Common myeloid progenitor, CD34-positive (primary cell): ENCODE data around the gene DDX27.

Experiments
- CTCF ChIA-PET: fragments of 350-600 bp; sonication (Branson Sonifier 250); formaldehyde crosslinking; loops from one replicate; lab custom pipeline; 2021; ENCODE audit warnings: antibody characterized with exemption; lab: Charles Lee
- POLR2A ChIA-PET: fragments of 350-600 bp; sonication (Branson Sonifier 250); formaldehyde crosslinking; loops from one replicate; lab custom pipeline; 2021; ENCODE audit warnings: antibody characterized with exemption; lab: Charles Lee
- DNase-seq, 3 donors: peaks; one replicate each; pipeline versions ENCODE4 v3.0.0 to v3.0.0-alpha.2; 2013
- H3K27ac ChIP-seq, 2 experiments: 1 replicate in 1 of 2; 2 replicates in 1 of 2; pipeline ENCODE4 v1.7.0; 2013; ENCODE audit warnings: inconsistent platforms in 2 of 2, low read length in 2 of 2, mild to moderate bottlenecking in 2 of 2, low read depth in 1 of 2, moderate library complexity in 1 of 2; ENCODE audit not compliant: severe bottlenecking in 2 of 2, insufficient read depth in 1 of 2, poor library complexity in 1 of 2
- H3K27me3 ChIP-seq, 5 experiments: replicated peaks in 2 of 5; 1 replicate in 3 of 5; 2 replicates in 2 of 5; pipeline versions ENCODE4 v1.6.1 to v1.7.0; 2013; ENCODE audit warnings: low read length in 4 of 5, mild to moderate bottlenecking in 2 of 5, moderate library complexity in 2 of 5, inconsistent platforms in 1 of 5; ENCODE audit not compliant: insufficient read depth in 5 of 5, control insufficient read depth in 4 of 5
- H3K36me3 ChIP-seq, 4 experiments: 1 replicate in 2 of 4; 2 replicates in 2 of 4; pipeline versions ENCODE4 v1.6.1 to v1.7.0; 2013; ENCODE audit warnings: low read length in 3 of 4, control low read depth in 1 of 4, mild to moderate bottlenecking in 1 of 4; ENCODE audit not compliant: control insufficient read depth in 4 of 4, insufficient read depth in 4 of 4
- H3K4me1 ChIP-seq, 4 experiments: 1 replicate in 3 of 4; 2 replicates in 1 of 4; pipeline versions ENCODE4 v1.6.1 to v1.7.1; 2013; ENCODE audit warnings: low read length in 3 of 4, mild to moderate bottlenecking in 3 of 4, control low read depth in 1 of 4, inconsistent platforms in 1 of 4, moderate library complexity in 1 of 4; ENCODE audit not compliant: control insufficient read depth in 4 of 4, insufficient read depth in 4 of 4; ENCODE audit errors: control extremely low read depth in 1 of 4
- H3K4me3 ChIP-seq, 7 experiments: 1 replicate in 4 of 7; 2 replicates in 3 of 7; pipeline versions ENCODE4 v1.5.1 to v1.7.0; 2013; ENCODE audit warnings: mild to moderate bottlenecking in 7 of 7, low read length in 6 of 7, moderate library complexity in 6 of 7, inconsistent platforms in 2 of 7, low read depth in 2 of 7, control low read depth in 1 of 7; ENCODE audit not compliant: insufficient read depth in 4 of 7, control insufficient read depth in 1 of 7; ENCODE audit errors: extremely low read depth in 1 of 7
- H3K9me3 ChIP-seq, 5 experiments: 1 replicate in 4 of 5; 2 replicates in 1 of 5; pipeline versions ENCODE4 v1.6.1 to v1.7.1; 2013; ENCODE audit warnings: low read length in 4 of 5, mild to moderate bottlenecking in 2 of 5, inconsistent platforms in 1 of 5, low read depth in 1 of 5, moderate library complexity in 1 of 5; ENCODE audit not compliant: control insufficient read depth in 4 of 5, insufficient read depth in 2 of 5; ENCODE audit errors: control extremely low read depth in 1 of 5
- WGBS: methylation state at CpG from one replicate; pipeline ENCODE4 v1.1.5; 2013; ENCODE audit not compliant: insufficient coverage; 5-methylcytosine and 5-hydroxymethylcytosine counted together

Gene DDX27

DNA sequence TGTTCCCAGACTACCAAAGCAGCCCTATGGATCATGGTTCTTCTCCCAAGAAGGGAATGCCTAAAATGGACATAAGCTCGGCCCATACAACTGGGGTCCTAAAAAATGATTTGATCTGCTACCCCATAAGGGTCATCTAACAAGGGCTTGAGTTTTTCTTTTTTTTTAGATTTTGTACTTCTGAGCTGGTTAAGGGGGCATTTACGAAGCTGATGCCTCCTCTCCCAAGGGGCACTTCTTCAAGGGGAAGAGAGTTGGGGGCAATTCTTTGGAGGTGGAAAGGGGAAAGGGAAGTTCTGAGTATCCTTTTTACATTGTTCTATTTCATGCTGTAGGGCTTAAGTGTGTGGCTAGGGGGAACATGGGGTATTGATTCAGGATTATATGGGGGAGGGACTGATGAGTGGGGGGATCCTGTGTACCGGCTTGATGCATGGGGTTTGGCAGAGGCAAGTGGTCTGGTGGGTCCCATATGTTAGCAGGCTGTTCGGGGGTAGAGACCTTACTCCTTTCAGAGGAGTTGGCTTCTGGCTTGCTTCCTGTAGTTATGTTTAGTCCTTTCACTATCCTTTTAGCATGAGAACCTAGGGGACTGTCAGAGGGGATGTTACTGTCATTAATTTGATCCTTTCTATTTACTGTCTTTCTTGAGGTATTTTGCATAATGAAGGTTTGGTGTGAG lies 66.7 kb downstream of the DDX27 start:
- Histone ChIP-seq H3K27ac (no peak overlapping the region), H3K4me1 (peaks cover 0 to 25% (median 0%) of the 10 kb centered on the region in 4 experiments), H3K27me3 (no peaks in the 10 kb centered on the region), H3K4me3 (peak overlapping the region in 1 of 7 experiments; percentile 16), H3K36me3 (peaks cover 81 to 100% (median 91%) of the 10 kb centered on the region in 4 experiments), H3K9me3 (peaks cover 12 to 66% (median 61%) of the 10 kb centered on the region in 5 experiments)
- 100% methylated on average over 3 of the region's 4 CpGs for WGBS
- ChIA-PET CTCF (interaction anchor here (0.6 to 1.0 kb wide), 2 partner anchors 17 to 30 kb away, joined by 3 read pairs; no protein-coding TSS in a partner anchor), POLR2A (interaction anchor here (0.8 to 2.2 kb wide), 2 partner anchors 7 to 37 kb away, joined by 3 to 16 read pairs; partner anchors contain the start of gene ZNFX1)
- no peak for DNase-seq

DNA sequence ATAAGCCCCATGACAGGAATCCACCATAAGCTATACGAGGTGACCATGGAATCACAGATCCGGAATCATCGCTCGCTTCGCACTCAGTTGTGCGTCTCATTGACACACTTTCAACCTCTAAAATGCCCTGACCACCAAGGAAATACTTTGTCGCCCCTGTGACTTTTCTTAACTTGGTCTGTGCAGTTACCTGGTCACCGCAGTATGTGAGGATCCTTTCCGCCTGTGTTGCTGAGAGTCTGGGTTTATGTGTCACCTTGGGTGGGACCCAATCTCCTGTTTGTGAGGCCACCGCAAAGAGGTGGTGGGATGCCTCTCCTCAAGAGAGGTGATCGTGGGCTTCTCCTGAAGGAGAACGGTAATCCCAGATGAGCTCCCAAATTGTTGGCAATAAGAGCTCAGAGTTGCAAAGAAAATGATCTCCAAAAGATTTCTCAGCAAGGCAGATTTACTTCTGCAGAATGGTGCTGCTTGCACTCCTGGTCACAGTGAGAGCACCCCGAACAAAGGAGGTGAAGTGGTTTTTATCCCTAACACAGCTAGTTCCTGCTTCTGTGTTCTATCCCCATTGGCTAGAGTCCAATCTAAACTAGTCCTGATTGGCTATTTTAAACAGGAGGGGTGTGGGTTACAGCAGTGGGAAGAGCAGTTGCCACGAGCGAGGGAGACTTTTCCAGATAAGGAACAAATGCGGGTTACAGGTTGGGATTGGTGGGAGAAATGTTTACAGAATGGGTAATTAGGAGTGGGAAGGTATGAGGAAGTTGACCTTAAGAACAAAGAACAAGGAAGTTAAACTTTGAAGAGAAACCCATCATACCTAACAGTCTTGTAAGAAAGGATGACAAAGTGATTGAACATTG lies 67.7 kb downstream of the DDX27 start:
- POLR2A ChIA-PET: interaction anchor here (0.8 to 2.2 kb wide), 2 partner anchors 8 to 16 kb away, joined by 3 to 16 read pairs; partner anchors contain the start of gene ZNFX1
- CTCF ChIA-PET: interaction anchor here (0.7 to 1.5 kb wide), 5 partner anchors 10 to 31 kb away, joined by 3 to 6 read pairs (median 3); no protein-coding TSS in a partner anchor
- Histone ChIP-seq H3K36me3 (peaks cover 74 to 99% (median 88%) of the 10 kb centered on the region in 4 experiments), H3K9me3 (peaks cover 11 to 57% (median 53%) of the 10 kb centered on the region in 5 experiments), H3K27me3 (no peaks in the 10 kb centered on the region), H3K27ac (no peak overlapping the region), H3K4me3 (peak overlapping the region in 2 of 7 experiments; percentile 3 to 28), H3K4me1 (peaks cover 0 to 20% (median 0%) of the 10 kb centered on the region in 4 experiments)
- DNase-seq: peak in 2 of 3 donors; percentile 50 to 60
- WGBS: 98% methylated on average over 13 of the region's 16 CpGs

DNA sequence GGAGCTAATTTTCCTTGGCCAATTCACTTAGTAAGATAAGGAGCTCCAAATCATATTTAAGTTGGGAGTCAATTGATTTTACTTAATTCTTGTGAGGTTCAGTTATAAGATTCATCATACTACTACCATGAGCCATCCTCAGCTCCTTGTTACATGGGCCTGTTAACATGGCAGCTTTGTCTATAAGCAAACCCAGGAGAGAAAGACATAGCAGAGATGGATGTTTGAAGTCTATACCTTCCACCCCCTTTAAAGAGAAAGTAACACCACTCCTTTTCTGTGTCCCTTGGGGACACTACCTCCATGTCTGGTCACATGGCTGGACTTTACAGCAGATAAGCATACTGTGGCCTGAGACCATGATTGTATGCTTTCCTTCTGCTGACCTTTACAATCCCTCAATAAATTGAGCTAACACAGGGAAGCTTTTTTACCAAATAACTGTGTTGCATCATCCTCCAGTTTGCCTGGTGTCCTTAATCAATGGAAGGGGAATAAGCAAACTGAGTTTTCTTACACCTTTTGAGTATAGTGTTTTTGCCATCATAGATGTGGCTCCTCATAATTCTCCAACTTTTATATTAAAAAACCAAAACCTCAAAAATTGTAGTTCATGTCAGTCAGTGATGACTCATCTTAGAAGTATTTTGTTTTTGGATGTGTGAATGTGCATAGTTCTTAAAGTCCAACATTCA lies 68.5 kb downstream of the DDX27 start:
- CTCF ChIA-PET: interaction anchor here (0.7 to 1.5 kb wide), 6 partner anchors 8 to 30 kb away, joined by 3 to 6 read pairs (median 4); no protein-coding TSS in a partner anchor
- H3K4me1 ChIP-seq: peaks cover 0 to 12% (median 0%) of the 10 kb centered on the region in 4 experiments
- peak in 1 of 3 donors; percentile 16 for DNase-seq

DNA sequence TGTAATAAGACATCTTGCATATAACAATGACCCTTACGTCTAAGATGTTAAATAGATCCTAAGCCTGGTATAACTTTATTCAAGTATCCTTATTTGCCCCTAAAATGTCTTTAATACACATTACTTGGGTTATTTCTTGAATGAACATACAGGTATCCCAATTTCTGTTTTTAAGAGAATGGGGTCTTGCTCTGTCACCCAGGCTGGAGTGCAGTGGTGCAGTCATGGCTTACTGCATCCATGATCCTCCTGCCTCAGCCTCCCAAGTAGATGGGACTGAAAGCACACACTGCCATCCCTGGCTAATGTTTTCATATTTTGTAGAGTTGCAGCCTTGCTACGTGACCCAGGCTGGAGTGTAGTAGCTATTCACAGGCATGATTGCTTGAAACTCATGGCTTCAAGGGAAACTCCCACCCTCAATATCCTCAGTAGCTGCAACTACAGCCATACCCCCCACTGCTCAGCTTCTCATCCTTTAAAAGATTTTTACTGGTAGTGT lies 69.1 kb downstream of the DDX27 start:
- H3K4me3 ChIP-seq: no peak overlapping the region
- H3K27me3 ChIP-seq: no peaks in the 10 kb centered on the region
- H3K4me1 ChIP-seq: peaks cover 0 to 6% (median 0%) of the 10 kb centered on the region in 4 experiments
- no peak overlapping the region for H3K27ac ChIP-seq
- POLR2A ChIA-PET: interaction anchor here (2.2 kb wide), 1 partner anchor 10 kb away, joined by 16 read pairs; the partner anchor contains the start of gene ZNFX1
- no CpG with 5 or more reads among the region's 2 CpGs for WGBS
- peak in 1 of 3 donors; percentile 9 for DNase-seq
- H3K36me3 ChIP-seq: peaks cover 64 to 98% (median 80%) of the 10 kb centered on the region in 4 experiments
- H3K9me3 ChIP-seq: peaks cover 11 to 48% (median 41%) of the 10 kb centered on the region in 5 experiments
- CTCF ChIA-PET: interaction anchor here (1.2 kb wide), 1 partner anchor 8 kb away, joined by 4 read pairs; no protein-coding TSS in a partner anchor

More for the DNA sequence above, 68.5 kb downstream of the DDX27 start:
- peaks cover 11 to 49% (median 45%) of the 10 kb centered on the region in 5 experiments for H3K9me3 ChIP-seq
- peak overlapping the region in 1 of 7 experiments; percentile 28 for H3K4me3 ChIP-seq
- no peak overlapping the region for H3K27ac ChIP-seq
- H3K36me3 ChIP-seq: peaks cover 69 to 98% (median 86%) of the 10 kb centered on the region in 4 experiments
- no peaks in the 10 kb centered on the region for H3K27me3 ChIP-seq
- POLR2A ChIA-PET: interaction anchor here (0.8 to 2.2 kb wide), 2 partner anchors 9 to 15 kb away, joined by 3 to 16 read pairs; partner anchors contain the start of gene ZNFX1

DNA sequence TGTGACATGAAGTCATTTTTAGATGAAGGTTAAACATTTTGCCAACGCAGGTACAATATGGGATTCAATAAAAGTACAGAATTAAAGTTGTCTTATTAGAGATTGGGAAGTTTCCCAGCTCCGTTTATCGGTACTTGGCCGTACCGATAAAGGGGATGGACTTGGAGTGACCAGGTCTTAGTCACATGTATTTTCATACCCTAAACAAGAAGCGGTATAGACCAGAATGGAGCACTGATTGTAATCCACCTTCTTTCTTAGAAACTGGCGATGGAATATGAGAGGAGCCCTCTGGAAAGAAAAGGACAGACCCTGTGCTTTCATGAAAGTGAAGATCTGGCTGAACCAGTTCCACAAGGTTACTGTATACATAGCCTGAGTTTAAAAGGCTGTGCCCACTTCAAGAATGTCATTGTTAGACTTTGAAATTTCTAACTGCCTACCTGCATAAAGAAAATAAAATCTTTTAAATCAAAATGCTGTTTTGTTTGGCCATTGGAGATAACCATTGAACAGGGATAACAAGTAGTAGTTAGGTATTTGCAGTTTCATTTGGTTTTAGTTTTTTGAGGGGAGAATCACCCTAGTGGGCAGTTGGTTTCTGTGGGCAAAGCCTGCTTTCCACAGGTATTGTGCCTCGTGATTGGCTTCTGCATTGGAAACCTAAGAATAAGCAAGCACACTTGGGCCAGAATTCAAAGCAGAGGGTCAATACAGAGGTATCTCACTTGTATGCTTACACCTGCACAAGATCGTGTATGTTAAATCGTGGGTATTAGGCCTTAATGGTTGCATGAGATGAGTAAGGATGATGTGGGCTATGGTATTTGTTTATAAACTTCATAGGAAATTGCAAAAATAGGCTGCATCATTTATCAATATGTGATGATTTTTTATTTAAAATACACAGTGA lies 69.8 kb downstream of the DDX27 start:
- H3K9me3 ChIP-seq: peaks cover 11 to 41% (median 34%) of the 10 kb centered on the region in 5 experiments
- H3K4me1 ChIP-seq: no peaks in the 10 kb centered on the region
- no peak overlapping the region for H3K27ac ChIP-seq
- ChIA-PET CTCF (interaction anchor here (1.2 kb wide), 1 partner anchor 9 kb away, joined by 4 read pairs; no protein-coding TSS in a partner anchor), POLR2A (interaction anchor here (1.1 kb wide), 1 partner anchor 18 kb away, joined by 5 read pairs; no protein-coding TSS in a partner anchor)
- DNase-seq: peak in 1 of 3 donors; percentile 6
- peaks cover 59 to 93% (median 73%) of the 10 kb centered on the region in 4 experiments for H3K36me3 ChIP-seq
- WGBS: 98% methylated on average over 9 of the region's 10 CpGs
- H3K4me3 ChIP-seq: no peak overlapping the region
- no peaks in the 10 kb centered on the region for H3K27me3 ChIP-seq
